ENCODE data around the gene BMP5.

Gene BMP5

GRCh38 chr6:55776113-55776512 lies 99.3 kb downstream of the BMP5 start:
- POLR2A ChIA-PET: no interaction called here
- no peak for TF ChIP-seq CTCF (IDR thresholded peaks at IDR 0.05; ENCODE audit: control extremely low read depth, extremely low read depth, low read depth, missing control alignments)
- CTCF ChIA-PET: no interaction called here
- no peak for DNase-seq (ENCODE audit: extremely low spot score)

- no peak for DNase-seq (ENCODE audit: extremely low spot score)
- no peak for TF ChIP-seq CTCF (IDR thresholded peaks at IDR 0.05; ENCODE audit: control extremely low read depth, extremely low read depth, low read depth, missing control alignments)
- POLR2A ChIA-PET: no interaction called here
- CTCF ChIA-PET: interaction anchor here (1.1 kb wide), 1 partner anchor 10 kb away, joined by 4 read pairs; no protein-coding TSS in a partner anchor
Measured at GRCh38 chr6:55775029-55775318, 100.4 kb downstream of the BMP5 start.

- DNase-seq (ENCODE audit: extremely low spot score): no peak
- CTCF ChIA-PET: interaction anchor here (1.1 kb wide), 1 partner anchor 9 kb away, joined by 4 read pairs; no protein-coding TSS in a partner anchor
- no peak for TF ChIP-seq CTCF (IDR thresholded peaks at IDR 0.05; ENCODE audit: control extremely low read depth, extremely low read depth, low read depth, missing control alignments)
- POLR2A ChIA-PET: no interaction called here
Measured at GRCh38 chr6:55774286-55775028, 100.9 kb downstream of the BMP5 start.

GRCh38 chr6:55773620-55774216 lies 101.7 kb downstream of the BMP5 start:
- TF ChIP-seq CTCF (IDR thresholded peaks at IDR 0.05; ENCODE audit: control extremely low read depth, extremely low read depth, low read depth, missing control alignments): no peak
- POLR2A ChIA-PET: no interaction called here
- CTCF ChIA-PET: interaction anchor here (1.1 kb wide), 1 partner anchor 9 kb away, joined by 4 read pairs; no protein-coding TSS in a partner anchor
- DNase-seq (ENCODE audit: extremely low spot score): no peak

GRCh38 chr6:55772730-55773129 lies 102.7 kb downstream of the BMP5 start:
- DNase-seq (ENCODE audit: extremely low spot score): no peak
- ChIA-PET POLR2A (no interaction called here), CTCF (interaction anchor here (1.6 kb wide), 1 partner anchor 15 kb away, joined by 3 read pairs; no protein-coding TSS in a partner anchor)
- TF ChIP-seq CTCF (IDR thresholded peaks at IDR 0.05; ENCODE audit: control extremely low read depth, extremely low read depth, low read depth, missing control alignments): no peak

GRCh38 chr6:55759536-55759935 lies 115.9 kb downstream of the BMP5 start:
- DNase-seq (ENCODE audit: extremely low spot score): no peak
- TF ChIP-seq CTCF (IDR thresholded peaks at IDR 0.05; ENCODE audit: control extremely low read depth, extremely low read depth, low read depth, missing control alignments): no peak
- ChIA-PET CTCF (no interaction called here), POLR2A (no interaction called here)
